Activated CD4-positive, alpha-beta T cell treated with anti-CD3 and anti-CD28 coated beads for 4 hours (primary cell): Measurements from ENCODE around the gene WTAP.
A peak's percentile ranks its signal among the peaks of the same experiment; 100 is the strongest.
"Not testable (repeated sequence)": the region's sequence is repeated elsewhere in the genome, so short reads cannot be mapped to it uniquely, and the experiment has no call there.

Experiments used
- DNase-seq, 2 donors: peaks; one replicate each; pipeline ENCODE4 v3.0.0-alpha.2; 2020

WTAP gene

GRCh38 chr6:159729598-159730331, 2.5 kb downstream of the WTAP start:
- no peak for DNase-seq

GRCh38 chr6:159730332-159730676, 3.0 kb downstream of the WTAP start:
- DNase-seq: no peak

- not testable (repeated sequence) for DNase-seq
Measured at GRCh38 chr6:159732550-159732949, 5.2 kb downstream of the WTAP start.

GRCh38 chr6:159733395-159733794, 6.1 kb downstream of the WTAP start:
- not testable (repeated sequence) for DNase-seq

- DNase-seq: no peak
Measured at GRCh38 chr6:159736908-159737307, 9.6 kb downstream of the WTAP start.

GRCh38 chr6:159739341-159739740, 12.0 kb downstream of the WTAP start:
- DNase-seq: no peak

GRCh38 chr6:159742165-159742564, 14.9 kb downstream of the WTAP start:
- no peak for DNase-seq

- no peak for DNase-seq
Measured at GRCh38 chr6:159745081-159745480, 17.8 kb downstream of the WTAP start.

- no peak for DNase-seq
Measured at GRCh38 chr6:159746759-159747158, 19.5 kb downstream of the WTAP start.

- DNase-seq: not testable (repeated sequence)
Measured at GRCh38 chr6:159748127-159748526, 20.8 kb downstream of the WTAP start.

GRCh38 chr6:159751448-159751847, 24.1 kb downstream of the WTAP start:
- DNase-seq: no peak

GRCh38 chr6:159753081-159753872, 26.0 kb downstream of the WTAP start:
- DNase-seq: no peak

- no peak for DNase-seq
Measured at GRCh38 chr6:159754401-159754800, 27.1 kb downstream of the WTAP start.

GRCh38 chr6:159754959-159755914, 27.9 kb downstream of the WTAP start:
- no peak for DNase-seq

- DNase-seq: no peak
Measured at GRCh38 chr6:159756508-159756907, 29.2 kb downstream of the WTAP start.

- DNase-seq: no peak
Measured at GRCh38 chr6:159758031-159759001, 31.0 kb downstream of the WTAP start.

- no peak for DNase-seq
Measured at GRCh38 chr6:159759645-159760044, 32.3 kb downstream of the WTAP start.

- no peak for DNase-seq
Measured at GRCh38 chr6:159760602-159761057, 33.3 kb downstream of the WTAP start.

GRCh38 chr6:159761129-159761872, 34.0 kb downstream of the WTAP start:
- no peak for DNase-seq

GRCh38 chr6:159761873-159762680, 34.8 kb downstream of the WTAP start, which contains the start of gene ACAT2:
Gene ACAT2 (plus strand): TSS chr6:159762045. CDS start chr6:159762088, 43 bp downstream.
- DNase-seq: peak; percentile 88 to 90
